KOPT-K1 (cell line): ENCODE results near the gene ELFN1.

ENCODE experiments used
- H3K27ac ChIP-seq: fragments of 200-600 bp; sonication (generic); 2 replicates; pipeline ENCODE4 v1.5.1; 2016; ENCODE audit warnings: antibody characterized with exemption, mild to moderate bottlenecking, low read depth, low read length; ENCODE audit not compliant: poor library complexity, severe bottlenecking
- H3K36me3 ChIP-seq: fragments of 200-600 bp; sonication (generic); 2 replicates; pipeline ENCODE4 v1.5.1; 2017; ENCODE audit warnings: antibody characterized with exemption, mild to moderate bottlenecking, low read length, moderate library complexity; ENCODE audit not compliant: insufficient read depth
- H3K9me3 ChIP-seq: fragments of 200-600 bp; sonication (generic); 2 replicates; pipeline ENCODE4 v1.5.1; 2017; ENCODE audit warnings: antibody characterized with exemption, low read length, mild to moderate bottlenecking; ENCODE audit not compliant: insufficient read depth, poor library complexity, severe bottlenecking

The ELFN1 gene

DNA sequence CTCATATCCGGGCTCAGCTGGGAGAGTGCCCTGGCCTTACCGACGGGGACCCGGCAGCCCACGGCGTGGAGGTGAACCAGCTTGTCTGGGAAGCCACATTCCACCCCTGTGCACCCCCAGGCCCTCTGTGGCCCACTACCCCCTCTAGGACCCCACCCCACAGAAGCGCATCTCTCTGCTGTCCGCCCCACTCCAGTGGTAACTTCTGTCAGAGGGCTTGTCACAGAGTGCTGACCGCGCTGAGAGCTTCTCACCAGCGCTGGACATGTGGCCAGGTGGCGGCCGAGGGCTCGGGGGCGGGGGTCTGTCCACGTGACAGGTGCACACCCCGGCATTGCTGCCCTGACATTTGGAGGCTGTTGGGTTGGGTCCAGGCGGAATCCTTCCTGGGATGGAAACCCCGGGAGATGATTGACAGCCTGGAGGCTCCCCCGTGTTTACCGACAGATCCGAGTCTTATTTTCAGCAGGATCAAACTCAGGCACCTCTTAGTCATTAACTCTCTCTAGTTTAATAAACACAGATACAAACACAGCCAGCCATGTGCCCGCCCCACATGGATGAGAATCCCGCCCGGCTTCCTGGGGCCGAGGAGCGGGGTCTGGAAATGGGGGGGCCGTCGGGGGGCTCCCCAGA lies 5.1 kb downstream of the ELFN1 start:
- H3K27ac ChIP-seq, result no peak overlapping the region
- no peaks in the 10 kb centered on the region for H3K9me3 ChIP-seq
- H3K36me3 ChIP-seq, result no peaks in the 10 kb centered on the region

DNA sequence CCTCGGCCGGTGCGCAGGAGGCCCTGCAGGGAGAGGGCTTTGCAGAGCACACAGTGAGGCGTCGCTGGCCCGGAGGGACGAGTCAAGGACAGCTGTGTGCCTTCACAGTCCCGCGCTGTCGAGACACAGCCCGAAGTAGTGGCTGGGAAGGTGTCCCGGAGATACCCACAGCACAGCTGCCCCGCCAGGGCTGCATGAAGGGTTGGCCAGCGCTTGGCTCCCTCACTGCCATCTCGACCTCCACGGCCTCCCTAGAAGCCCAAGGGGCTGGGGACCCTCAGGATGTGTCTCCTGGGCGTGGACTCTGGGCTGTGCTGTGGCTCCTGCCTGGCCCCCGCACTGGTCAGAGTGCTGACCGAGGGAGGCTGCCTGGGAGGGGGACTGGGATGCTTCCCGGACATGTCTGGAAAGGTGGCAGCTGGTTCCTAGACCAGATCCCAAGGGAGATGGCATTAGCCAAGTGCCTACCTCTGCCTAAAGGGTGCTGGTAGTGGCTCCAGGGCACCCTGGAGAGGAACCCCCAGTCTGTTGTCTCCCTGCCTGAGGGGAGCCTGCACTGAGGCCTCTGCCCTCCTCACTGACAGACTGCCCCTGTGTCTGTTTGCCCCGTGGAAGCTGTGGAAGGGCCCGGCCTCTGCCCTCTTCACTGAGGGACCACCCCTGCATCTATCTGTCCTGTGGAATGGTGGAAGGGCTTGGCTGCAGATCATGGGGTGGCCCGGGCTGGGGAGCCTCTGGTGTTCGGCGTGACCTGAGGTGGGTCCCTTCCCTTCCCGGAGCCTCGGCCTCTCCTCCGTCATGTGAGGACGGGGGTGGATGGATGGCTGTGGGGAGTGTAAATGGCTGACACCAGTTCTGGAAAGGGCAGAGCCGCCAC lies 5.8 kb downstream of the ELFN1 start:
- H3K9me3 ChIP-seq, result no peaks in the 10 kb centered on the region
- no peak overlapping the region for H3K27ac ChIP-seq
- H3K36me3 ChIP-seq, result no peaks in the 10 kb centered on the region

DNA sequence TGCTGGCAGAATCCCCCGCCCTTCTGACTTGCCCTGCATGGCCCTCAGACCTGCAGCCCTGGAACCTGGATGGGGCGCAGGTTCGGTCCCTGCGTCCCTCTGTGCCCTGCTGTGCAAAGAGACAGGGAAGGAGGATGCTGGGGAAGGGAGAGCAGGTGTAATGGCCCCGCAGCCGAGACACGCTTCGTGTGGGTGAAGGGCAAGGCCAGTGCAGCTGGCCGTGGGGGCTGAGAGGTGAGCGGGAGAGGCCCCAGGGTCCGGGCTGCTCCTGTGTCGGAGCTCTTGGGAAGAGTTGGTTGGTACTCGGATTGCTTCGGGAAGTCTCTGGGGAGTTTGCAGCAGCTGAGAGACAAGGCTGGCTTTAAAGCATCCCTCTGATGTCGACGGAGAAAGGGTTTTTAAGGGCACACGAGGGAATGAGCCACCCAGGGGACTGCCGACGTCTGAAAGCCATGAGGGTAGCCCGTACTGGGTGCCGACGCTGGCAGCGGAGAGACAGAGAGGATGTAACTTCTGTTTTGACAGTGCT lies 6.5 kb downstream of the ELFN1 start:
- Histone ChIP-seq H3K27ac (no peak overlapping the region), H3K9me3 (no peaks in the 10 kb centered on the region), H3K36me3 (no peaks in the 10 kb centered on the region)

DNA sequence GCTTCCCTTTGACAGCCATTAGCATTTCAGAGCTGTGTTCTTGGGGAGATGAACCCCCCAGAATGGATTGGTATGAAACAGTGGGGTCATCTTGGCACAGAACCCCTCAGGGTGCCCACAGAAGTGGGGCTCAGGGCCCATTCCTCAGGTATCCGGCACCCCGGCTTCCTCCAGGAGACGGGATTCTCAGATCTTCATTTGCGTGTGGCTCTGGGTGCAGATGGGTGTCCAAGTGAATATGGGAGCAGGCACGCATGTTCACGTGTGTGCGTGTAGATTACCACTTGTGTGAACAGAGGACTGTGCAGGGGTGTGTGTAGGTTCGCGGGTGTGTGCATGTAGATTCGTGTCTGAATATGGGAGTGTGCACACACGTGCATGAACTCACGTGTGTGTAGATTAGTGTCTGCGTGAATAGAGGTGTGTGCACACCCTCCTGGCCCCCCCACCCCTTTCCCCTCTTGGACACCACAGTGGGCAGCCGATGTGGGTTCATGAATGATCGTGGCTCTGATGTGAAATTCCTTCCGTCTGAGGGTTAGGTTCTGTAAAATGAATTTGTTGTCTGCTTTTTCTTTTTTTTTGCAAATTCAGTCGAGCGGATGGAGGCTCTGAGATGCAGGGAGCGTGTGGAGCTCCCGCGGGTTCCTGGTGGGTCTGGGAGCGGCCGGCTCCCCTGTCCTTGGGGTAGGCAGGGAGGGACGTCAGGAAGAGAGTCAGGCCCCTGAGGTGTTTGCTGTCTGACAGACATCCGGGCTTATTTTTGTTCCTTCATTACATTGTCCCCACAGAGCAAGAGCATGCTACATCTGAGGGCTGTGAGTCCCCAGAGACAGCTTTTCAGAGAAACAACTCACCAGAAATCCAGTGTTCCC lies 7.4 kb downstream of the ELFN1 start:
- peaks cover 7% of the 10 kb centered on the region for H3K9me3 ChIP-seq
- H3K36me3 ChIP-seq, result no peaks in the 10 kb centered on the region
- H3K27ac ChIP-seq, result no peak overlapping the region

DNA sequence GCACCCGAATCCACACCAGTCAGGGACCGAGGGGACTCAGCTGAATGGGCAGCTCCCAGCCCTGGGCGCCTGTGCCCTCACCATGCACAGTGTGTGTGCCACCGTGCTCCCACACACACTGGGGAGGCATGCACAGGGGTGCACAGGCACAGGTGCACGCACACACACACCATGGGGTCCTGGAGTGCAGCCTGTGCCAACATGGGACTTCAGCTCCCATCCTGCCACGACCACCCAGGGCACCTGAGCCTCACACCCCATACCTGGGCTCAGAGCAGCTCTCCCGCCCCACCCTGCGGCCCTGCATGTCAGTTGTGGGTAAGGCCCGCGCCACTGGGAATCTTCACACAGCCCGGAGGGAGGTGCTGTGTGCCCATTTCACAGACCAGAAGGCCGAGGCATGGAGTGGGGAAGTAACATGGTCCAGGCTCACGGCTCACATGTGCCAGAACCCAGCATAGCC lies 8.0 kb downstream of the ELFN1 start:
- Histone ChIP-seq H3K9me3 (peaks cover 13% of the 10 kb centered on the region), H3K27ac (no peak overlapping the region), H3K36me3 (no peaks in the 10 kb centered on the region)

DNA sequence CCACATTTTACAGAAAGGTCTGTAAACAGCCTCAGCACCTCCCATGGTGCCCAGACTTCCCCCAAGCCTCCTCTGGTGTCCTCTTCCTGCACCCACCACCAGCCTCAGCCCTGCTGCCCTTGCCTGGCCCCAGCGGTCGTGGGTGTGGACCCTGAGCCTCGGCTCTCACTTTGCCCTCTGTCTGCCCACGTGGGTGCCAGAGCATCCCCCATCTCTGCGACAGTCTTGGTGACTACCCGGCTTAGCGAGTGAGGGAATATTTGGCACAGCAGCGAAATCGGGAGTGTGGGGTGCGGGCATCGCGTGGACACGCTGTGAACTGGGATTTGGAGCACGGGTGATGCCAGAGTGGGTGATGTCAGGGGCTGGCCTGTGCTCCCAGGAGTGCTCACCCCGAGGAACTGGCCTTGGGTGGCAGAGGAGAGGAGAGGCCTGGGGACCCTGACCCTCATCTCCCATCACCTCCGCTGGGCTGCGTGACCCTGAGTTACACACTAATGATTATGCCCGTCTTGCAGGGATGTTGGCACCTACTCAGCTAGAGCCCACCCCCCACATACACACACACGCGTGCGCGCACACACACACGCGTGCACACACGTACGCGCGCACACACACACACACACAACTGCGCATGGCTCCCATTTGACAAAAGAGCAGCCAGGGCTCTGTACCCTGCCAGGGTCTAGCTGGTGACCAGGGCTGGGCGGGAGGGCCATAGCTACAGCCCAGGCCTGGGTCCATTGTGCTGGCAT lies 8.7 kb downstream of the ELFN1 start:
- no peaks in the 10 kb centered on the region for H3K36me3 ChIP-seq
- no peak overlapping the region for H3K27ac ChIP-seq
- peaks cover 19% of the 10 kb centered on the region for H3K9me3 ChIP-seq

DNA sequence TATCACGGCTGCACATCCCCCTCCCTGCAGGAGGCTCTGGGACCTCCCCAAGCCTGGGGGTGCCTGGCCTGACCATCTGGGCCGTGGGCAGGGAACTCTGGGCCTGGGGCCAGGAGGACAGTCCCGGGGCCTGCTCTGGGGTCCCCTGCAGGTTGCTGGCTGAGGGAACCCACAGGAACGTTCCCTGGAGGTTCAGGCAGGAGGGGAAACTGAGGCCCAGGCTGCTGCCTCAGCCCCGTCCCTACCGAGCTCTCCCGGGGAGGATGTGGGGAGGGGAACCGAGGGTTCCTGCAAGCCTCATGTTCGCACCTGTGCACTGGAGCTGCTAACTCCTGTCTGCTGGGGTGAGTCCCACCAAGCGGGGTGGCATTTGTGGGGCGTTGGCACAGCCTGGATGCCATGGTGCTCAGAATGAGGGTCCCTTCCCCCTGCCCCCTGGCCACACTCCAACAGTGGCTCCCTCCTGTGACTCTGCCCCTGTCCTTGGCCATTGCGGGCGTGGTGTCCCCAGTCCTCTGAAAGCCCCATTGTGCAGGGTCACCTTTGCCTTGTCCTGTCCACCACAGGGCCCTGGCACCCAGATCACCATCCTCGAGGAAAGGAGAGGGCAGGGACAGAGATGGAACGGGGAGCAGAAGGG lies 9.4 kb downstream of the ELFN1 start:
- Histone ChIP-seq H3K36me3 (no peaks in the 10 kb centered on the region), H3K27ac (no peak overlapping the region), H3K9me3 (peaks cover 26% of the 10 kb centered on the region)

DNA sequence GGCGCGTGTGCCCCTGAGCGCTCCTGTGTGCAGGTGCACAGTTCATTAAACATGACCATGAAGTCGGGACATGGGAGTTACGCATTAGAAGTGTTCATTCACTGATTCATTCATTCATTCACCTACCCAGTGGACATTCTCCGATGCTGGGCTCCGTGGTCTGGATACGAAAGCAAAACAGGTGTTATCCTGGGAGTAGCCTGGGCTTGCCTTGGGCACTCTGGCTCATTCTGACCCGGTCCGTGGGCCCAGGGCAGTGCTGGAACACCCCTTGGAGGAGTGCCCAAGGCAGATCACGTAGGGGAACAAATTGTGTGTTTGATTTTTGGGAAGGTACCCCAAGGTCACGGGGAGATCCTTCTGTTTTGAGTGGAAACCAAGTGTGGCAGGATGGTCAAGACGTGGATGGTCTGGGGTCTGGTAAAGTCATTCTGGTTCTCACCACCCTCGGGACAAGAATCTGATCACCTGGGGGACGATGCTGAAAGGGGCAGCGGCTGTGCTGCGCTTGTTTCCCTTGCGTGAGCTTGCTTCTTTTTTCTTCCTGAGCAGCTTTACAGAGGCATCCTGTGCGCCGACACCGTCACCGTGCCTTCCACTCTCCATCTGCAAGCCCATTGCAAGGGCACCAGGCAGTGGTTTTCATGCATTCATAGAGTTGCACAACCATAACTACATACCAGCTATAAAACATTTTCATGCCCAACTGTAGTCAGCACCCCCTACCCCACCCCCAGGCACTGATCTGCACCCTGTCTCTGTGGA lies 10.1 kb downstream of the ELFN1 start:
- Histone ChIP-seq H3K27ac (no peak overlapping the region), H3K9me3 (peaks cover 30% of the 10 kb centered on the region), H3K36me3 (no peaks in the 10 kb centered on the region)

DNA sequence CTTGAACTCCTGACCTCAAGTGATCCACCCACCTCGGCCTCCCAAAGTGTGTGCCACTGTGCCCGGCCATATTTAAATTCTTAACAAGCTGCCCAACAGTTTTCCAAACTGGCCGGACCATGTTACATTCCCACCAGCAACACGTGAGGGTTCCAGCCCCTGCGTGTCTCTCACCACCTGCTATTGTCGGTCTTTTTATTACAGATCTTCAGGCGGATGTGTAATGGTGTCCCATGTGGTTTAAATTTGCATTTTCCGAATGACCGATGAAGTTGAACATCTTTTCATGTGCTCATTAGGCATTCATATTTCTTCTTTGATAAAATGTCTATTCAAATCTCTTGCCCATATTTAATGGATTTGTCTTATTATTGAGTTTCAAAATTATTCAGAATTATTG lies 11.5 kb downstream of the ELFN1 start:
- no peak overlapping the region for H3K27ac ChIP-seq
- H3K9me3 ChIP-seq, result peaks cover 34% of the 10 kb centered on the region

DNA sequence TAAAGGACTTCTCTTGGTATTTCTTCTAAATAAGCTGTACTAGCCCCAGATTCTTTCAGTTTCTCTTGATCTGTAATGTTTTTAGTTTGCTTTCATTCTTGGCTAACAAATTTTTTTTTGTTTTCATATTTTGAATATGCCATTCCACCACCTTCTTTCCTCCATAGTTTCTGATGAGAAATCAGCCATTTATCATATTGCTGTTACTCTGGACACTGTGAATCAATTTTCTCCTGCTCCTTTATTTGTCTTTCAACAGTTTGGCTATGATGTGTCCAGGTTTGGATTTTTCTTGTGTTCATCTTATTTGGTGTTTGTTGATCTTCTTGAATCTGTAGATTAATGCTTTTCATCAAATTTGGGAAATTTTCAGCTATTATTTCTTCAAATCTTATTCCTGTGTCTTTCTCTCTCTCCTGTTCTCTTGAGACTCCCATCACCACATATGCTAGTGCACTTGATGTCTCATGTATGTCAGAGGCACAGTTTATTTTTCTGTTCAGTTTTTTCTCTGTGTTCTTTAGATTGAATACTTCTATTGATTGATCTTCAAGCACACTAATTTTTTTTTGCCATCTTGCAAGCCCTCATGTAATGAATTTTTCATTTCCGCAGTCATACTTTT lies 15.0 kb downstream of the ELFN1 start:
- H3K27ac ChIP-seq, result no peak overlapping the region
- H3K36me3 ChIP-seq, result no peaks in the 10 kb centered on the region
- H3K9me3 ChIP-seq, result peaks cover 52% of the 10 kb centered on the region

More for the DNA sequence above, 11.5 kb downstream of the ELFN1 start:
- H3K36me3 ChIP-seq, result no peaks in the 10 kb centered on the region

DNA sequence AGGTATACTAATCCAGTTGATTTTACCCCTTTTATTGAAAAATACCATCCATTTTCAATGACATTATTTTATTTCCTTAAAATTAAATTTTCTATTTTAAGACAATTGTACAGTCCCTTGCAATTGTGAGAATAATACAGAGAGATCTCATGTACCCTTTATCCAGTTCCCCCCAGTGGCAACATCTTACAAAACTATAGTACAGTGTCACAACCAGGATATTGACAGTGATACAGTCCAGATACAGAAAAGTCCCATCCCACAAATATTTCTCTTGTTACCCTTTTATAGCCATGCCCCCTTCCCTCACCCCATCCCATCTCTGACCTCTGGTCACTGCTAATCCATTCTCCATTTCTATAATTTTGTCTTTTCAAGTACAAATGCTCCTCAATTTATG lies 18.5 kb downstream of the ELFN1 start:
- no peak overlapping the region for H3K27ac ChIP-seq
- H3K36me3 ChIP-seq, result no peaks in the 10 kb centered on the region
- H3K9me3 ChIP-seq, result peaks cover 34% of the 10 kb centered on the region

DNA sequence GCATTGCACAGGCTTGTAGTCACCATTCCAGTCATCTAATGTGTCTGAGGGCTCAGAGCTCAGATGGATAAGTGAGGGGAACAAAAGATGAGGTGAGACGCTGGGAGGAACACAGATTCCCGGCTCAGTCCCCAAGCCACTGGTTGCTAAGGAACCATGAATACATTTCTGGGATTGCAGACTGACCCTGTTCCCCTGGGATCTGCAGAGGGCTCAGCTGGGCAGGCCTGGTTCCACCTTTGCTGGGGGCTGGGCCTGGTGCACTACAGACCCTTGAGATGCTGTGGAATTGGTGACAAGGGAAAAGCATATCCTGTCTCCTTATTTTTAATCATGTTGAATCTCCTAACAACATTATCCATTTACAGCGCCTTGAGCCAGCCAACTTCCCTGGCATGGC lies 19.2 kb downstream of the ELFN1 start:
- Histone ChIP-seq H3K9me3 (peaks cover 27% of the 10 kb centered on the region), H3K27ac (no peak overlapping the region), H3K36me3 (no peaks in the 10 kb centered on the region)

DNA sequence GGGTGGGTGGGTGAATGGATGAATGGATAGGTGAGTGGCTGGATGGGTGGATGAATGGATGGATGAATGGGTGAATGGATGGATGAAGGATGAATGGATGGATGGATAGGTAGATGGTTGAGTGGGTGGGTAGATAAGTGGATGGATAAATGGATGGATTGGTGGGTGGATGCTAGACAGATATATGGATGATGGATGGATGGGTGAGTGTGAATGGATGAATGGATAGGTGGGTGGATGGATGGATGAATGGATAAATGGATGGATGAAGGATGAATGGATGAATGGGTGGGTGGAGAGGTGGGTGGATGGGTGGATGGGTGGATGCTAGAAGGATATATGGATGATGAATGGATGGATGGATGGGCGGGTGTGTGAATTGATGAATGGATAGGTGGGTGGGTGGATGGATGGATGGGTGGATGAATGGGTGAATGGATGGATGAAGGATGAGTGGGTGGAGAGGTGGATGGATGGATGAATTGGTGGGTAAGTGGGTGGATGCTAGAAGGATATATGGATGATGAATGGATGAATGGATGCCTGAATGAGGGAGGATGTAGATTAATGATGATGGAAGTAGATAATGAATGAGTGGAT lies 20.4 kb downstream of the ELFN1 start:
- no peaks in the 10 kb centered on the region for H3K36me3 ChIP-seq
- H3K27ac ChIP-seq, result no peak overlapping the region
- H3K9me3 ChIP-seq, result peaks cover 19% of the 10 kb centered on the region
